Cardiac septum (tissue), 1 donor: ENCODE measurements around the gene KRTAP13-4. TPM values are rescaled to one million over a fixed set of nuclear protein-coding genes. Genes with fewer than 3 reads are reported as not detected.
A peak's percentile ranks its signal among the peaks of the same experiment; 100 is the strongest.

Source experiments
- DNase-seq: peaks from one replicate; pipeline ENCODE4 v3.0.0-alpha.2; 2020; ENCODE audit warnings: low spot score
- intact Hi-C: fragments of 100-400 bp; cut with DNase I; formaldehyde crosslinking; loops from one replicate; pipeline ENCODE4 v1.14.0; 2022
- long read RNA-seq: library from polyadenylated mRNA; unstranded; transcript quantifications from one replicate; pipeline ENCODE4 v2.0.0, GENCODE V29; 2021
- total RNA-seq: library from RNA; stranded (reverse); fragmentation: NEBNext Ultra II Directional; extraction: Animal tissue kit (Norgen Biotek cat#: 25700); gene quantifications from one replicate; pipeline ENCODE4 v1.2.1, GENCODE V29; 2021
- donor health status: DM: no; HTN: no; CAD: no.

The KRTAP13-4 gene, protein sequence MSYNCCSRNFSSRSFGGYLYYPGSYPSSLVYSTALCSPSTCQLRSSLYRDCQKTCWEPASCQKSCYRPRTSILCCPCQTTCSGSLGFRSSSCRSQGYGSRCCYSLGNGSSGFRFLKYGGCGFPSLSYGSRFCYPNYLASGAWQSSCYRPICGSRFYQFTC
- not detected for total RNA-seq
- long read RNA-seq, result 0 reads

DNA sequence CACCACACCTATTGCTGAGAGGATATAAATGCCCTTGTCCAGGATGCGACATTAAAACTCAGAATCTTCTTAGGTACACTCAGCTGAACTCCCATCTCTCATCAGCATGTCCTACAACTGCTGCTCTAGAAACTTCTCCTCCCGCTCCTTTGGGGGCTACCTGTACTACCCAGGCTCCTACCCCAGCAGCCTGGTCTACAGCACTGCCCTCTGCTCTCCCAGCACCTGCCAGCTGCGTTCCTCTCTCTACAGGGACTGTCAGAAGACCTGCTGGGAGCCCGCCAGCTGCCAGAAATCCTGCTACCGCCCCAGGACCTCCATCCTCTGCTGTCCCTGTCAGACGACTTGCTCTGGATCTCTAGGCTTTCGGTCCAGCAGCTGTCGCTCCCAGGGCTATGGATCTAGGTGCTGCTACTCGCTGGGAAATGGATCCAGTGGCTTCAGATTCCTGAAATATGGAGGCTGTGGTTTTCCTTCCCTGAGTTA lies at the start of gene KRTAP13-4:
Gene KRTAP13-4, plus strand, starts transcription at position 51 of the 486 bp plus-strand sequence. Its CDS starts 56 bp downstream, at position 107.
- DNase-seq, result no peak
- intact Hi-C loops, result loop anchor here (5.0 kb wide), 1 partner anchor 88 kb away; no protein-coding TSS in a partner anchor

DNA sequence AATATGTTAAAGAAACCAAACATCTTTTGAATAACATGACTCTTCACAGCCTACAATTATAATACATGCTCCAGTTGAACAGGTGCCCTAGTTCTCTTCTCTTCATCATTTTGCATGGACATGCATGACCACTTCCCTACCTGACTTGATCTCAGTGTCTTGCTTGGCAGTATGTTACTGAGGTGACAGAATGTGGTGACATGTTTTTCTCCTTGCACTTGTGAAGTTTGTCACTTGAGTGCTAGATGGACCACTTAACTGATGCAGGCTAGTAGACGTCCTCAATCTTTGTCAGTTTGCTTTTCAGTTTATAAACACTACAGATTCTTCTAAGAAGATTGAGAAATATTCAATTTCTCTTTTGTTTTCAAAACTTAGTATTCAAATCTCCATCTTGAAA lies 47.8 kb upstream of the KRTAP13-4 start:
- no peak for DNase-seq
- intact Hi-C loops, result no loop called here

DNA sequence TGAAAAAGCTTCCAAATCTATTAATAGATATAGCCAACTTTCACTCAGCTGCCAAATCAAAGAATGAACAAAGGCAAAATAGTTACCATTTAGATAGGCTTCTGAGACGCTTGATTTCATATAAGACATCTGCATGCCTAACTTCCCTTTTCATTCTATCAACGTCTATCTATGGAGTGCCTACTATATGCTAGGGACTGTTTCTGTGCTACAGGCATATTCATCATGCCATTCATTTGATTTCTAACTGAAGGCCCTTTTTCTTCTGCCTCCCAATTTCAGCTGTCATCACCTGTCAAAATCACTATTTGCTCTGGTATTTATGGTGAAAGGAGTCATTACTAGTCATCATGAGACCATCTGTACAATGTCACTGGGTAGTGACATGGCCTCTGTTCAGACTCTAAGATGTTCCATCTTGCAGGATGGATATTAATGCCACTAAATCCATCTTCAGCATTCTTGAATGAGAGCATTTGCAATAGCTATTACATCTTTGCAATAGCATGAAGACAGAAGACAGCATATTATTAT lies 38.5 kb upstream of the KRTAP13-4 start:
- intact Hi-C loops, result no loop called here
- no peak for DNase-seq

DNA sequence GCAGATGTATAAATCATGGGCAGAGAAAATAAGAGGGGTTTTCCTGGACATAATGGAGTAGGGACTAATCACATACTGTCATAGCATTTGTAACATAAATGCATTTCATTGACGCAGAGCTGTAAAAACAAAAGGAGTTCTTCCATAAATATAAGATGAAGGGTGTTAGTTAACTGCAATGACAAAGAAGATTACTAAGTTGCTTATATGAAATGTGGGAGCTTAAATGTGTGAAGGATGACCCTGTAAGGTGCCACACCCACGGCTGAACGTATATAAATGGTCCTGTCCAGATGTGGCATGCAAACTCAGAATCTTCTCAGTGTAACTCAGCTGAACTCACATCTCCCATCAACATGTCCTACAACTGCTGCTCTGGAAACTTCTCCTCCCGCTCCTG lies 34.3 kb upstream of the KRTAP13-4 start, which contains the start of gene KRTAP13-1:
Gene KRTAP13-1, plus strand, starts transcription at position 301 of the 400 bp plus-strand sequence. Its CDS starts 56 bp downstream, at position 357.
- intact Hi-C loops, result no loop called here

DNA sequence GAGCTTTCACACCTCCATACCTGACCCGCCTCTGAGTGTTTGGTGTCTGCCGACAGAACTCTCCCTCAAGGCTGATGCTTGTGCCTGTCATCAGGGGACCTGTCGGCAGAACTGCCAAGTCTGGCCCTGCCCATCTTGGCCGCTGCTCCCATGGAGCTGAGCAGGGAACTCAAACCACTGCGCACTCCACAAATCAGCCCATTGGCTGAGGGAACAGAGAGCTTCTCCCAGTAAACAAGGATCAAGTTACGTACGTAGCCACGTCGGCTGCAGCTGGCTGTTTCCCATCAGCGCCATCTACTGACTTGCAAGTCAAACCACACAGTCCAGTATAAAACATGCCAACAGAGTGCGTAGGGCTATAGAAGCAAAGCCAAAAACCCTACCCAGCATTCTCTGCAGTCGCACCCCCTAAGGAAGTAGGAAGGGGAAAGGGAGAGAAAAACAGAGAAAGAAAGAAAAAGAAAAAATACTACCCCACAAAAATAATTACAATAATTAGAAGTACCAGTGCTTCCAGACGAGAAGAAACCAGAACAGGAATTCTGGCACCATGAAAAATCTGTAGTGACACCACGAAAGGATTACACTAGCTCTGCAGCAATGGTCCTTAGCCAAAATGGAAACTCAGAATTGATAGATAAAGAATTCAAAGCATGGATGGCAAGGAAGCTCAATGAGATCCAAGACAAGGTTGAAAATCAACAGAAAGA lies 21.1 kb upstream of the KRTAP13-4 start:
- intact Hi-C loops, result loop anchor here (10.0 kb wide), 1 partner anchor 64 kb away; the partner anchor contains the start of gene KRTAP23-1
- DNase-seq, result peak; percentile 77

More for the DNA sequence above, 34.3 kb upstream of the KRTAP13-4 start, which contains the start of gene KRTAP13-1:
- no peak for DNase-seq

DNA sequence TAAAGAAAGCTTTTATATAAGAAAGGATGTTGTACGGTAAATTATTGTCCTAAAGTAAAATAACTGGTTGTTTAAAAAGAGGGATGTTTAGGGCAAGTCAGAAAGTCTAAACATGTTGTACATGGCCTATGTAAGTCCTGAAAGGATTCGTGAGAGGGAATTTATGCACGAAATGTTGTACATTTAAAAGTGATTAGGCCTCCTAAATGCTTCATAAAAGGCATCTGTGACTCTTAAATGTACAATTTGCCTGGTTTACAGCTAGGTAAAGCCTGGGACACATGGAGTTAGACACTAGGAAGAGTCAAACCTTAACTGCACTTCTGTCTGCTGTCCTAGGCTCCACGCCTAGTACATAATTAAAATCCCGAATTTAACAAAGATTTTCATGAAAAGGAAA lies 14.0 kb upstream of the KRTAP13-4 start:
- no peak for DNase-seq
- intact Hi-C loops, result no loop called here

DNA sequence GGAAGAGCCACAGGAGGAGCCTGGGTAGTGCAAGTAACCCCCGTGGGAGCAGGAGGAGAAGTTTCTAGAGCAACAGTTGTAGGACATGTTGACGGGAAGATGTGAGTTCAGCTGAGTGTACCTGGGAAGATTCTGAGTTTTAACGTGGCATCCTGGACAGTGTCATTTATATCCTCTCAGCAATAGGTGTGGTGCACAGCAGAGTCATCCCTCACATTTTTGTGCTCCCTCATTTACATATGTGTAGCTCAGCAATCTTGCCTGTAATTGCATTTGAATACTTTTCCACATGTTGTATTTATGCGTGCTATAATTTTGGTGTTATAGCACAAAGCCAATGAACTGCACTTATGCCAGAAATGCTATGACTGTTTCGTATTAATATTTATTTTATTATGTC lies 4.2 kb upstream of the KRTAP13-4 start, which contains the start of gene KRTAP13-3:
Gene KRTAP13-3, minus strand, starts transcription at position 101 of the 400 bp plus-strand sequence. Its CDS starts 14 bp downstream, at position 87.
- DNase-seq, result no peak
- intact Hi-C loops, result no loop called here

DNA sequence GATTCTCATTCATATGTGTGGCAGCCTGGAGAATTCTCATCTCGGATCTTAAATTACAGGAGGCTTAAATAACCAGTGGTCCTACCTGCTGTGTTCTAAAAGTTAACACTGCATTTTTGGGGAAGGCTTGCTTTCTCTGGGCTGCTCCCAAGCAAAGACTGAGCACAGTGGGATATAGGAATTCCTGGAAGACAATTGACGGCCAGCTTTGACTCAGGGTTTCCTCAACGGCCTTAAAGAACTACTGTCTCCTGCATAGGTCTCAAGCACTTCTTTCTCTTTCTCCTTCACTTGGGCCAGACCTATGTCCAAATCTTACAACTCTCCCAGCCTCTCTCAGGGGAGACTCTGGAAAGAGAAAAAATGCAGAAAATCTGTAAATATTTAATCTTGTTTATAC lies 3.3 kb upstream of the KRTAP13-4 start:
- intact Hi-C loops, result no loop called here
- no peak for DNase-seq

DNA sequence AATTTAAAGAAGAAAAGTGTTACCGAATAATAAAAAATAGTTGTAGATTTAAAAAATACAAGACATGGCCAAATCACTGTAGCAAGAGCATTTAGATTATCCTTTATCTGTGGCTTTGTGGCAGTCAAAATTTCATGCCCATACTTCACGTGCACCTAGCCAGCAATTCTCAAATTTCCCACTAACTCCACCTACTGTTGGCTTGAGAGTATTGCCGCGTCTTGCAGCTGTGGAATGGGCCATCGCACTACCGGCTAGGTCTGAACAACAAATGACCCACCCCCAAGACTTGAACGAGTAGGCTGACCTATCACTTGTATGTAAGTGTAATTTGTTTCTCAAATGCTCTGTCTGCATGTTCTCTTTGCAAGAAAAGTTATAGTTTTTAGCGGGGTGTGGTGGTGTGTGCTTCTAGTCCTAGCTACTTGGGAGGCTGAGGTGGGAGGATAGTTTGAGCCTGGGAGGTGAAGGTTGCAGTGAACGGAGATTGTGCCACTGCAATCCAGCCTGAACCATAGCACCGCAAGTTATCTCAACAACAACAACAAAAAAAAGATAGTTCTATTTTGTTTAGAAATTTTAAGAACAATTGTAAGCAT lies 4.1 kb downstream of the KRTAP13-4 start:
- no peak for DNase-seq
- intact Hi-C loops, result loop anchor here (5.0 kb wide), 1 partner anchor 92 kb away; no protein-coding TSS in a partner anchor

DNA sequence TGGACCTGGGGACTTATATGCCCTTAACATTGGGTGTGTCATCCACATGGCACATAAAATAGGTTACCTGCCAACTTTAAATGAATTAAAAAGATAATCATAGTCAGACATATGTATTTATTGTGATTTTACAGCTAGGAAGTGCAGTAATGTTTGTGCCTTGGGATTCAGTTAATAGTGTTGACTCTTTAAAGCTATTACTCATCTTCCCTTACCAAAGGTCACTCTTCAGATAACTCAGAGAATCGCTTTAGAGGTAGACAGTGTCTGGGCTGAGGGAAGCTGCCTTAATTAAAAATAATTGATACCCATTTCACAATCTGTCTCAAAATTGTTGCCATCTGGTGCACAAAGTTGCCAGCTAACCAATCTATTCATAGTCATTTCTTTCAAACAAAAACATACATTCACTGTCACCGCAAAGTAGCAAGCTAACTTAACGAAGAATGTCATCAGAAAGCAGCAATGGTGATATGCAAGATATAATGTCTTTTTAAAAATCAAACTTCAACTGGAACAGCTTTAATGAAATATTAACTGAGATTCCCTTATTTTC lies 7.1 kb downstream of the KRTAP13-4 start:
- no peak for DNase-seq
- intact Hi-C loops, result no loop called here

DNA sequence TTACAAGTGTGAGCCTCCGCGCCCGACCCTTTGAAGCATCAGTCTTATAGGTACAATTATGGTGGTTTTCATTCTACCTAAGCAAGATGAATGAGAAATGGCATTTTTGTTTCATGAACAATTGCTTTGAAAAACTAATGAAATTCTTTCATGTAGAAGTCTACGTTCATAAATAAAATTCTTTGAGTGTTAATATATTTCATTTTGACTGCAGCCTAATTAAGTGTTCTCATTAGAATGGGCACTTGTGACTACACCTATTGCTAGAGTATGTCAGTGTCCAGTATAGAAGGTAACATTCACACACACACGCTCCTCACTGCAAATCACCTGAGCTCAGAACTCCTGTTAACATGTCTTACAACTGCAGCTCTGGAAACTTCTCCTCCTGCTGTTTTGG lies 10.0 kb downstream of the KRTAP13-4 start, which contains the start of gene KRTAP15-1:
Gene KRTAP15-1, plus strand, starts transcription at position 301 of the 400 bp plus-strand sequence. Its CDS starts 53 bp downstream, at position 354.
- intact Hi-C loops, result loop anchor here (5.0 to 10.0 kb wide), 2 partner anchors 292 to 645 kb away; no protein-coding TSS in a partner anchor
- DNase-seq, result no peak

DNA sequence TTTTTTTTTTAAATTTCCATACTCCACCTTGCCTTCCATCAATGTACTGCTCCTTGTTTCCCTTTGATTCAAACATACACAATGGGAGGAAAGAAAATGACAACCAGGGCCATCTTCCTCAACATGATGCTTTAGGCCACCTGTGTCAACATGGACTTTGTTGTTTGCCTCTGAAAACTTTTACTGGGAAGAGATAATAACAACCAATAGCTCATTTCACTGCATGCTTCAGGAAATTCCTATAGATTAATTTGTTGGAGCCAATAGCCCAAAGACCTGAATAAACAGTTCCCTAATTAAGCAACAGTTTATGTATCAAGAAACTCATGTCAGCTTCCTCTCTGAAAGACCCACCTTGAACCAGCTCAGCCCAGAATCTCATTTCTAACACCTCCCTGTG lies 13.2 kb downstream of the KRTAP13-4 start:
- intact Hi-C loops, result loop anchor here (5.0 to 10.0 kb wide), 2 partner anchors 289 to 642 kb away; no protein-coding TSS in a partner anchor
- DNase-seq, result no peak

DNA sequence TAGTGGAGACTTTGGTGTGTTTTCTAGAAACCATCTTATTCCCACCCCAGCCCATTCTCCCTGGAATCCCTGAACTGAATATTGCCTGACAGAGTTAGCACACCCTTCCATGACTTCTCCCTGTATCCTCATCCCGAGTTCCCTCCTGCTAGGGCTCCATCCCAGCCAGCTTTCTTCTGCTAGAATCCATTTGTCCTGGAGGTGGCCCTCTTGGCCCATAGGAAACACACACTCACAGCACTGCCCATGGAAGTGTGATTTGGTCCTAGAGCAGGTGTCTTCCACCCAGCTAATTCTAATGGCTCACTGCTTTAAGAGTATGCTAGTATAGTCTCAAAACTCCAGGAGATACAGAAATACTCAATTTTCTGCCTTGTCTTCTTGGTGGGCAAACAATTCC lies 14.2 kb downstream of the KRTAP13-4 start:
- DNase-seq, result no peak
- intact Hi-C loops, result loop anchor here (5.0 to 10.0 kb wide), 2 partner anchors 288 to 641 kb away; no protein-coding TSS in a partner anchor

DNA sequence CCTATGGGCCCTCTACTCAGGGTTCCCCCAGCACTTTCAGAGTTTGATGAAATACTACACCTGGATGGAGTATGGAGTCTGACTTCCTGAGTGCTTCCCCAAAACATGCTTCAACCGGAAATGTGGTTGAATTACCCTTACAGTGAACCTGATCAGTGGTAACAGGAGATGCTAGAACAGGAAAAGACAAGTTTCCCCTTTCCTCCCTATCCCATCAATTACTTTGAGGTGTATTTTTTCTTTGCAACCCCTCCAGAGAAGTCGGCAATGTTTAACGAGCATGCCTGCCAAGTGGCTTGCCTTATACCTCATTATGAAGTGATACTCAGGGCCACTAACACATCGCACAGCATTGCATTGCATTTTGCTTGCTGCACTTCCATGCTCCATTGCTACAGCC lies 17.0 kb downstream of the KRTAP13-4 start:
- DNase-seq, result no peak
- intact Hi-C loops, result loop anchor here (10.0 kb wide), 1 partner anchor 638 kb away; no protein-coding TSS in a partner anchor

DNA sequence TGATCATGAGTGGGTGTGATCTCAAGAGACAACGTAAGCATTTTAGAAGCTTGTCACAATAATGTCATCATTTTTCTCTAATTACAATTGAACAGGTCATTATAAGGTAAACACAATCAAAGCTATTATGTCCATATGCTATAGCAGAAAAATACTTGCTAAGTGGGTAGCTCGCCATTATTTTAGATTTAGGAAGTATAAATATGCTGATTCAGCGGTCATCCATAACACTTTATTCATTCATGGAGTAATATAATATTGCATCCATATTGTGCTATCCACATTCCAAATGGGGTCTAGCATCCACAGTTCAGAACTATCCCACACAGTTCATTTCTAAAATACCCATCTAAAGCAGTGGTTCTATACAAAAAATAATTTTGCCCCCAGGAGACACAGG lies 18.5 kb downstream of the KRTAP13-4 start:
- no peak for DNase-seq
- intact Hi-C loops, result loop anchor here (10.0 kb wide), 1 partner anchor 636 kb away; no protein-coding TSS in a partner anchor

DNA sequence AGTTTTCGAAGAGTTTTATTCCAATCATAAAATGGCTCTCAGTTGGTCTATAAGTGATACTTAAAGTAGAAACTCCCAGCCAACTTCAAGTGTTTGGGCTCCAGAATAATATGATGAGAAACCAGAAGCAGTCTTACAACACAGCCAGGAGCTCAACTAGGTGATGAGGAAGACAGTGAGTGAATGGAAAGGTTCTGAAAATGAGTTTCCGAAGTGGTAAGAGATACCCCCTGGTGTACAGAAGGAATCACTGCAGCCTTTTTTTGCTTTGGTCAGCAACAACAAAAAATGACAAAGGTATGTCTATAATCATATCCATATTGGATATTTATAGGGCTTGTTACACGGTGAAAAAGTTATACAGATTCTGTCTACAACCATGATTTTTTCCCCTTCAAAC lies 33.7 kb downstream of the KRTAP13-4 start:
- intact Hi-C loops, result no loop called here

DNA sequence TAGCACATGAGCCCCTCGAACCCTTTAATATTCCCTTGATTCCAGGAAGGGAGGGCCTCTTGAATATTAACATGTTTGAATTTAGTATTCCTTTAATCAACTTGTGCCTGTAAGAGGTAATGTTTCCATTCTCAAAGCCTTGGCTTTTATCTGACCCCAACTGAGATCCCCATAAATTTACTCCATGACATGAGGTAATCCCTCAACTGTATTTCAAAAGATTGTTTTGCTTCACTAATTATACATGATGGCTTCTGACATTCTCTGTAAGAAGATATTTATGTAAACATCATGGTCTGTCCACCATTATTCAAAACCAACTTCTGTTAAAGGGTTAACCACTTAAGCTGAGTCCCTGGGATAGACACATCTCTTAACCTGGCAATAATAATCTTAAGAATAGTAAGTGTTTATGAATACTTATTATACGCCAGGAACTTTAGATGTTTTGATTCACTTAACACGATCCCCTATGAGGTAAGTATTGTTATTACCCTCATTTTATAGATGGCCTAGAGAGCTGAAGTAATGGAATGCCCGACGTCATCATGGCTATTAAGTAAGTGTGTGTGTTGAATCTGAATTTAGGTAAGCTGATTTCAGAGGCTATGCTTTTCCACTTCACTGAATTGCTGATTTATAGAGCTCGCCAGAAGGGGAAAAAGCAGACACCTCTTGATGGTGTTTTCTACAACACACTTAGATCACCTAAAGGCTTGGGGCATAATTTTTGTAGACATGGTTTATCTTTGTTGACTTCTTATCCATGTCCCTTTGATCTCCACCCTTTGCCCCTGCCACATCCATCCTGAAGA lies 39.1 kb downstream of the KRTAP13-4 start:
- DNase-seq, result no peak
- intact Hi-C loops, result no loop called here

More for the DNA sequence above, 33.7 kb downstream of the KRTAP13-4 start:
- DNase-seq, result no peak

DNA sequence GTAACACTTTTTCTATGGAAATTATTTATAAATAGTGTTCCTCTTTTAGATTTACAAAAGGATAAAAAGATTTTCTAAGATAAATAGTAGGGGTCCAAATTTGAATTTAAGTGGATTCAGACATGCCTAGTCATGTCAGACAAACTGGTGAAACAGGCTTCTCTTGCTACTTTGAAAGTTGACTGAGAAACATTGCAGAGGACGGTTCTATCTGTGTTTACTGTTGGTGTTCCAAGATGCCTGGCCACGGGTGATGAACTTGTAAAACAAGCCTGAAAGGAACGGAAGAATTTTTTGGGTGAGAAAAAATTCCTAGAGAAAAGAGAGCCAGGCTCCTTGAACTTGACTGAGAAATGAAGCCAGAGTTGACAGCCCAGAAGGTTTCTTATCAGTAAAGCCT lies 48.0 kb downstream of the KRTAP13-4 start:
- intact Hi-C loops, result no loop called here
- no peak for DNase-seq
